ENCODE results near the gene JMJD8.

DNA sequence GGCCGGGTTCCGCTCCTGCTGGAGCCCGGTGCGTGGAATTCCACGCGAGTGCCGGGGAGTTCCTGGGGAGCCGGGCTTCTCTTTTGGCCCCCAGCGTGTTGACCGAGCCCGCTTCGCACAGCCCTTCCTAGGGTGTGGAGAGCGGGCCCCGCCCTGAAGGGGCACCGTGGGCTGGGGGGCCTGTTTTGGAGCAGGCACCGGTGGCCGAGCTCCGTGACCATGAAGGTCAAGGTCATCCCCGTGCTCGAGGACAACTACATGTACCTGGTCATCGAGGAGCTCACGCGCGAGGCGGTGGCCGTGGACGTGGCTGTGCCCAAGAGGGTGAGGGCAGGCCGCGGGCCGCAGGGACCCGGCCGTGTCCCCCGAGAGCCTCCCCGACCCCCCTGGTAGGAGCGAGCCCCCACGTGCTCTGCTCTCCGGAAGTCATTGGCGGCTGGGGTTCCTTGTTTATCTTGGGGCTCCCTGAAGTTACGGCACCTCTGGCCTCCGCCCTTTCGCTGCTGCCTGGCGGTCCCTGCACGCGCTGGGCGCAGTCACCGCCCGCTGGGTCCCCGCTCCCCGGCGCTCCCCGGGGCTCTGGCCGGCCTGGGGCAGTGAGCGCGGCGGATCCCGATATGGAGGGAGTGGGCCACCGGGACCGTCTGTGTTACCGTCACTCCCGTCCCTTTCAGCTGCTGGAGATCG, 43.3 kb upstream of the JMJD8 start:
- peak; percentile 15; the same call in 1 of the 2 replicates for TF ChIP-seq SIN3A (IDR thresholded peaks at IDR 0.05; ENCODE audit: borderline replicate concordance, insufficient read depth, low read depth, low read length)
- TF ChIP-seq, protein P1, sequence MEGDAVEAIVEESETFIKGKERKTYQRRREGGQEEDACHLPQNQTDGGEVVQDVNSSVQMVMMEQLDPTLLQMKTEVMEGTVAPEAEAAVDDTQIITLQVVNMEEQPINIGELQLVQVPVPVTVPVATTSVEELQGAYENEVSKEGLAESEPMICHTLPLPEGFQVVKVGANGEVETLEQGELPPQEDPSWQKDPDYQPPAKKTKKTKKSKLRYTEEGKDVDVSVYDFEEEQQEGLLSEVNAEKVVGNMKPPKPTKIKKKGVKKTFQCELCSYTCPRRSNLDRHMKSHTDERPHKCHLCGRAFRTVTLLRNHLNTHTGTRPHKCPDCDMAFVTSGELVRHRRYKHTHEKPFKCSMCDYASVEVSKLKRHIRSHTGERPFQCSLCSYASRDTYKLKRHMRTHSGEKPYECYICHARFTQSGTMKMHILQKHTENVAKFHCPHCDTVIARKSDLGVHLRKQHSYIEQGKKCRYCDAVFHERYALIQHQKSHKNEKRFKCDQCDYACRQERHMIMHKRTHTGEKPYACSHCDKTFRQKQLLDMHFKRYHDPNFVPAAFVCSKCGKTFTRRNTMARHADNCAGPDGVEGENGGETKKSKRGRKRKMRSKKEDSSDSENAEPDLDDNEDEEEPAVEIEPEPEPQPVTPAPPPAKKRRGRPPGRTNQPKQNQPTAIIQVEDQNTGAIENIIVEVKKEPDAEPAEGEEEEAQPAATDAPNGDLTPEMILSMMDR (IDR thresholded peaks at IDR 0.05), result no peak
